ENCODE results near the gene CHTOP. TPM values are rescaled to one million over a fixed set of nuclear protein-coding genes. Genes with fewer than 3 reads are reported as not detected.
A peak's percentile ranks its signal among the peaks of the same experiment; 100 is the strongest.

The CHTOP gene
- total RNA-seq, 2 experiments from 2014 or later = 97.1 to 102 TPM

DNA sequence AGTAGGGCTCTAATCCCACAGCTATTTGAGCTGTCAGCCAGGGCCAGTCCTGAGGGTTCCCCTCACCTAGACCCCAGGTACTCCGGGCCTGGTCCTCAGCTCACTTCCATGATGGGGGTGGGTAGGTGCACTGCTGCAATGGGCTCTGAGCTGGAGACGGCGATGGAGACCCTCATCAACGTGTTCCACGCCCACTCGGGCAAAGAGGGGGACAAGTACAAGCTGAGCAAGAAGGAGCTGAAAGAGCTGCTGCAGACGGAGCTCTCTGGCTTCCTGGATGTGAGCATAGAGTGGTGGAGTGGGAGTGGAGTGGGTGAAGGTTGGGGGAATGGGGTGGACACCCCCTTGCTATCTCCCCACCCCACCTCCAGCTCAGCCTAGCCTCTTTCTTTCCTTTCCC lies 3.5 kb upstream of the CHTOP start:
- Mint-ChIP-seq H3K4me1 (ENCODE audit: low read depth) (peaks cover 16% of the 10 kb centered on the region), H3K4me3 (no peak overlapping the region), H3K36me3 (ENCODE audit: low read depth) (peaks cover 15% of the 10 kb centered on the region), H3K27ac (no peak overlapping the region), H3K27me3 (no peaks in the 10 kb centered on the region), H3K9me3 (no peaks in the 10 kb centered on the region)
- POLR2A ChIA-PET = no interaction called here
- TF ChIP-seq, protein P1, sequence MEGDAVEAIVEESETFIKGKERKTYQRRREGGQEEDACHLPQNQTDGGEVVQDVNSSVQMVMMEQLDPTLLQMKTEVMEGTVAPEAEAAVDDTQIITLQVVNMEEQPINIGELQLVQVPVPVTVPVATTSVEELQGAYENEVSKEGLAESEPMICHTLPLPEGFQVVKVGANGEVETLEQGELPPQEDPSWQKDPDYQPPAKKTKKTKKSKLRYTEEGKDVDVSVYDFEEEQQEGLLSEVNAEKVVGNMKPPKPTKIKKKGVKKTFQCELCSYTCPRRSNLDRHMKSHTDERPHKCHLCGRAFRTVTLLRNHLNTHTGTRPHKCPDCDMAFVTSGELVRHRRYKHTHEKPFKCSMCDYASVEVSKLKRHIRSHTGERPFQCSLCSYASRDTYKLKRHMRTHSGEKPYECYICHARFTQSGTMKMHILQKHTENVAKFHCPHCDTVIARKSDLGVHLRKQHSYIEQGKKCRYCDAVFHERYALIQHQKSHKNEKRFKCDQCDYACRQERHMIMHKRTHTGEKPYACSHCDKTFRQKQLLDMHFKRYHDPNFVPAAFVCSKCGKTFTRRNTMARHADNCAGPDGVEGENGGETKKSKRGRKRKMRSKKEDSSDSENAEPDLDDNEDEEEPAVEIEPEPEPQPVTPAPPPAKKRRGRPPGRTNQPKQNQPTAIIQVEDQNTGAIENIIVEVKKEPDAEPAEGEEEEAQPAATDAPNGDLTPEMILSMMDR (IDR thresholded peaks at IDR 0.05) = no peak
- intact Hi-C loops (cut with DNase I, micrococcal nuclease) = loop anchor here in 1 of 2 experiments (5.0 kb wide), 1 partner anchor 83 kb away; the partner anchor contains the start of genes S100A3 and S100A4
- no peak overlapping the region for H3K27ac ChIP-seq (ENCODE audit: low read depth in 1 of 2, low read length in 2 of 2)
- peaks cover 19% of the 10 kb centered on the region for H3K4me1 ChIP-seq (ENCODE audit: insufficient read depth, low read length)
- H3K9me3 ChIP-seq (ENCODE audit: control insufficient read depth in 1 of 2, insufficient read depth in 1 of 2, low read length in 2 of 2) = no peaks in the 10 kb centered on the region
- H3K27me3 ChIP-seq (ENCODE audit: control insufficient read depth in 1 of 2, insufficient read depth in 2 of 2, low read length in 2 of 2) = no peaks in the 10 kb centered on the region
- no peak for DNase-seq
- H3K4me3 ChIP-seq (ENCODE audit: low read length) = no peak overlapping the region
- H3K36me3 ChIP-seq (ENCODE audit: insufficient read depth, low read length) = no peaks in the 10 kb centered on the region
- ATAC-seq (ENCODE audit: poor library complexity) = no peak
- CTCF ChIA-PET = no interaction called here

DNA sequence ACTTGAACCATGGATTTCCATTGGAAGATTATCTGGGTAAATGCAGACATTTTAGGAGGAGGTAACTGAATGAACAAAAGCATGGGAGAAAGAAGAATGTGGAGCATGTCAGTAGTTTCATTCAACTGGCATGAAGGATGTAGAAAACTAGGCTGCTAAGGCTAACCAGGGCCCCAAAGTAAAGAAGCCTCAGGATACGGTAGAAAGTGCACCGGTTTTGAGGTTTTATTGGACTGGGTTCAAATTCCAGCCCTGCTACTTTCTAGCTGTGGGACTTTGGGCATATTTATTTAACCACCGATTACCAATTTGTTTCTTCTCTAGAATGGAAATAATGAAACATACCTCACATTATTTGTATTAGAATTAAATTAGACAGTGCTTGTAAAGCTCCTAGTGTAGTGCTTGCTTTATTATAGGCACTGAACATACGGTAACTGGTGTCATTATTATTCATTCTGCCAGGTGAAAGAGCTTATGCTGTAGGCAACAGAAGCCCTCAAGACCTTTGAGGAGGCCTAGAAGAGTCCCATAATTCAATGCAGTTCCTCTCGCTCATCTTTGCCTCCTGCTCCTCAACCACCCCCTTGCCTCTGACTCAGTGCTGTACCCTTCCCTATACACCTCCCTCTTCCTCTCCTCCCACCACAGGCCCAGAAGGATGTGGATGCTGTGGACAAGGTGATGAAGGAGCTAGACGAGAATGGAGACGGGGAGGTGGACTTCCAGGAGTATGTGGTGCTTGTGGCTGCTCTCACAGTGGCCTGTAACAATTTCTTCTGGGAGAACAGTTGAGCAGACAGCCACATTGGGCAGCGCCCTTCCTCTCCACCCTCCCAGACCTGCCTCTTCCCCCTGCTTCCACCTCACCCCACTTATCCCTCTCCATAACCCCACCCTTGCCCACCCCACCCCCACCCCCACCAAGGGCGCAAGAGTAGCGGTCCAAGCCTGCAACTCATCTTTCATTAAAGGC lies 2.5 kb upstream of the CHTOP start:
- Mint-ChIP-seq H3K36me3 (ENCODE audit: low read depth) (peaks cover 24% of the 10 kb centered on the region), H3K27ac (peak overlapping the region; percentile 5), H3K27me3 (no peaks in the 10 kb centered on the region), H3K4me3 (no peak overlapping the region), H3K4me1 (ENCODE audit: low read depth) (peaks cover 25% of the 10 kb centered on the region), H3K9me3 (no peaks in the 10 kb centered on the region)
- CTCF ChIA-PET = no interaction called here
- H3K9me3 ChIP-seq (ENCODE audit: control insufficient read depth in 1 of 2, insufficient read depth in 1 of 2, low read length in 2 of 2) = no peaks in the 10 kb centered on the region
- no peak overlapping the region for H3K4me3 ChIP-seq (ENCODE audit: low read length)
- intact Hi-C loops (cut with DNase I, micrococcal nuclease) = loop anchor here in 1 of 2 experiments (5.0 kb wide), 1 partner anchor 84 kb away; the partner anchor contains the start of genes S100A3 and S100A4
- POLR2A ChIA-PET = no interaction called here
- no peak overlapping the region for H3K27ac ChIP-seq (ENCODE audit: low read depth in 1 of 2, low read length in 2 of 2)
- H3K36me3 ChIP-seq (ENCODE audit: insufficient read depth, low read length) = peaks cover 7% of the 10 kb centered on the region
- DNase-seq (no peak), ATAC-seq (ENCODE audit: poor library complexity) (no peak)
- H3K4me1 ChIP-seq (ENCODE audit: insufficient read depth, low read length) = peaks cover 28% of the 10 kb centered on the region
- TF ChIP-seq, protein P1 (IDR thresholded peaks at IDR 0.05) = no peak
- no peaks in the 10 kb centered on the region for H3K27me3 ChIP-seq (ENCODE audit: control insufficient read depth in 1 of 2, insufficient read depth in 2 of 2, low read length in 2 of 2)

DNA sequence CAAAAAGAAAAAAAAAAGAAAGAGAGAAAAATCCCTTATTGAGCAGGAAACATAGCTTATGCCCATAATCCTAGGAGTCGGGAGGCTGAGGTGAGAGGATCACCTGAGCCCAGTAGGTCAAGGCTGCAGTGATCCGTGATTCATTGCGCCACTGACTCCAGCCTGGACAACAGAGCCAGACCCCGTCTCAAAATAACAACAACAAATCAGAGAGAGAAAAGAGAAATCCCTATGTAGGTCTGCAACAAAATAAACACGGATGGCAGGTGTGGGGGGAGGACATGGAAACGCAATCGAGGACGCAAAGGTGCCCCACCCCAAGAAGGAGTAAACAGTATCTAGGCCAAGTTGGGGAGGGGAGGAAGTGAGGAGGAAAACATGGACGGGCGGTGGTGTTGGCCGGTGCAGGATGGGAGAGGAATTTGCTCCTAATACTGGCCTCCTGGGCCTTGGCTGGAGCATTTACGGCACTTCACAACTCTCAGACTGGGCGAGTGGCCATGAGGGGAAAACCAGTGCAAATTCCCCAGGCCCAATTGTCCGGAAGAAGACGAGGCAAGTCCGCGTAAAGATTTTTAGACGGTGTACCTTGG lies 609 bp upstream of the CHTOP start:
- H3K4me3 Mint-ChIP-seq = peak overlapping the region; percentile 100
- intact Hi-C loops (cut with DNase I, micrococcal nuclease) = loop anchor here in 1 of 2 experiments (5.0 kb wide), 1 partner anchor 86 kb away; the partner anchor contains the start of genes S100A3 and S100A4
- H3K4me1 ChIP-seq (ENCODE audit: insufficient read depth, low read length) = peaks cover 33% of the 10 kb centered on the region

More for the DNA sequence above, 609 bp upstream of the CHTOP start:
- DNase-seq (peak in 1 of 14 experiments; percentile 25), ATAC-seq (ENCODE audit: poor library complexity) (no peak)
- H3K9me3 Mint-ChIP-seq = no peaks in the 10 kb centered on the region
- Histone ChIP-seq H3K4me3 (ENCODE audit: low read length) (peak overlapping the region; percentile 83), H3K27ac (ENCODE audit: low read depth in 1 of 2, low read length in 2 of 2) (peak overlapping the region in 1 of 2 donors; percentile 98), H3K36me3 (ENCODE audit: insufficient read depth, low read length) (peaks cover 26% of the 10 kb centered on the region), H3K27me3 (ENCODE audit: control insufficient read depth in 1 of 2, insufficient read depth in 2 of 2, low read length in 2 of 2) (no peaks in the 10 kb centered on the region), H3K9me3 (ENCODE audit: control insufficient read depth in 1 of 2, insufficient read depth in 1 of 2, low read length in 2 of 2) (no peaks in the 10 kb centered on the region)
- no peaks in the 10 kb centered on the region for H3K27me3 Mint-ChIP-seq
- CTCF ChIA-PET = interaction anchor here (1.8 kb wide), 1 partner anchor 100 kb away, joined by 4 read pairs; no protein-coding TSS in a partner anchor
- POLR2A ChIA-PET = interaction anchor here (0.5 to 3.7 kb wide), 34 partner anchors 9 to 1322 kb away, joined by 3 to 89 read pairs (median 6); partner anchors contain the start of genes DENND4B, GATAD2B, ILF2 and INTS3
- peaks cover 43% of the 10 kb centered on the region for H3K36me3 Mint-ChIP-seq (ENCODE audit: low read depth)
- TF ChIP-seq, protein P1 (IDR thresholded peaks at IDR 0.05) = no peak
- H3K4me1 Mint-ChIP-seq (ENCODE audit: low read depth) = peaks cover 43% of the 10 kb centered on the region
- H3K27ac Mint-ChIP-seq = peak overlapping the region; percentile 100

All from CD4-positive, alpha-beta T cell (primary cell).